UCSD-AML1 (cell line): Measurements from ENCODE around the gene H6PD.
A peak's percentile ranks its signal among the peaks of the same experiment; 100 is the strongest.
"Not testable (repeated sequence)": the region's sequence is repeated elsewhere in the genome, so short reads cannot be mapped to it uniquely, and the experiment has no call there.

Source experiments
- DNase-seq: peaks from one replicate; lab custom pipeline; 2025; ENCODE audit not compliant: unreplicated experiment; lab: John Stamatoyannopoulos, UW

H6PD gene

DNA sequence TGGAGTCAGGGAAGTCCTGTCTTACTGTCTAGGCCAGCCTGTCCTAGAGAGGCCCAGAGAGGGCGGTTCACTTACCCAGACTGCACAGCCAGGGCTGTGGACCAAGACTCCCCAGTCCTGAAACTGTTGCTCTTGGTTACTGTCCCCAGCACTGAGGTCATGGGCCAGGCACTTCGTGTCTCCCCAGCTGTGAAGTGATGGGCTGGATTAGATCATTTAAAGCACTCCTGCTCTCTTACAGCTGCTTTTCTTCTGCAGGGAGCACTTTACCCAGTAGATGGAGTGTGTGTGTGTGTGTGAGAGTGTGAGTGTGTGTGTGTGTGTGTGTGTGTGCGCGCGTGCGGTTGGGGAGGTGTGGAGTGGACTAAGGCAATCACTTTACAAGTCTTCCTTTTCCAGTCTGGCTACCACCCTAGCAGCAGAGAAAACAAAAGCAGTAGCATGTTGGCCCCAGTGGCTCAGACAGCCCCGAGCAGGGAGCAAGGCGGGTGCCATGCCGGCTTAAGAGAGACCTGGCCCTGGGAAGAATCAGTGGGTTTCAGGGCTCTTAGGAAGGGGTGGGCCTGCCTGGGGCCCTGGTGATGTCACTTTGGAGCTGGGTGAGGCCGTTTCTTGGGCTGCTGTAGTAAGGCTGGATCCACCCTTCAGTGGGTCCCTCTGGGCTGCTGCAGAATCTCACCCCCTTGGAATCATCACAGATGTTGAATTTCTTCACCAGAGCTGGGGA lies 60.5 kb downstream of the H6PD start:
- DNase-seq = peak; percentile 41

DNA sequence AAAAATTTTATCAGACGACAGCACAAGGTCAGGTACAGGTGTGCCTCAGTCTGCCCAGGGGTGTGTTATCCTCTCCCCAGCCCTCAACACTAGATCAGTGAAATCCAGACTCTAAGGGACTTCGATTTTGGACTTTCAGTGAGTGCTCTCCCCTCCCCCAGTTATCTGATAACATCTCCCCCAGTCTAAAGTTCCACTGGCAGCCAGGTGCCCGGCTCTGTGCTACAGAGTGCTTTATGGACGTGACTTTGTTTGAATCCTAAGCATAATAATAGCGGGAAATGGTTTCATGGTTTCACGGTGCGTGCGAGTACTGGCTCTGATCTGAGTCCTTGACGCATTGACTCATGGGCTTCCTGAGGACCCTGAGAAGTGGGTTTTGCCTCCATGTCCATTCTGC lies 61.3 kb downstream of the H6PD start:
- no peak for DNase-seq

DNA sequence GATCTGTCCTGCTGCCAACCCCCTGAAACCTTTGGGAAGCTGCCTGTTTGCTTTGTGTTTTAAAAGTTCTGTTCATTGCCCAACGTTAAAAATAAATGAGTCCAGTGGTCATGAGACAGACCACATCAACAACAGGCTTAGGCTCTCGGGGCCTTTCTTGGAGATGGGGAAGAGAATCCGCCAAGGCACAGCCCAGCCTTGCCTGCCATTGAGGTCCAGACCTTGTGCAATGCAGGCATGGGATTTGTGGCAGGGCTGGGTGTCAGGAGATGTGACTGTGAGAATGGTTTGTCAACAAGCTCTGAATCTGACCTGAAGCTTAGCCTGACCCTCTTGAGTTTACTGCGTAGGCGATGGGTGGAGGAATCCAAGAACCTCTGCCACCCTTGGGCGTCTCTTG lies 62.3 kb downstream of the H6PD start:
- no peak for DNase-seq

DNA sequence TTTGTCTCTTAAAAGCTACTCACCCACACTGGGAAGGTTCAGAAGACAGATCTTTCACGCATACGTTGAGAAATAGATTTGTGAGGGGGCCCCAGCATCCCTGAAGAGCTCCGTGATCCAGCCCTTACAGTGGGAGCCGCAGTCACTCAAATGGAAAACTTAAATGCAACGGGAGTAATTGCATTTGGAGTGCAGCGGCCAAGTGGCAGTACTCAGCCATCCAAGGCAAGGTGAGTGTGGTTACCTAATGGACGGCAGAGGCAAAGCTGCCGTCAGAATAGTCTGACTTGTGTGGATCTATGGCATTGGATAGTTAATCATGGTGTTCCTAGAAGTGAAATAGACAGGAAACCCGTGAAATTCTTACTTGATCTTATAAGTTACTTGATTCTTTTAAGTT lies 63.3 kb downstream of the H6PD start:
- no peak for DNase-seq

DNA sequence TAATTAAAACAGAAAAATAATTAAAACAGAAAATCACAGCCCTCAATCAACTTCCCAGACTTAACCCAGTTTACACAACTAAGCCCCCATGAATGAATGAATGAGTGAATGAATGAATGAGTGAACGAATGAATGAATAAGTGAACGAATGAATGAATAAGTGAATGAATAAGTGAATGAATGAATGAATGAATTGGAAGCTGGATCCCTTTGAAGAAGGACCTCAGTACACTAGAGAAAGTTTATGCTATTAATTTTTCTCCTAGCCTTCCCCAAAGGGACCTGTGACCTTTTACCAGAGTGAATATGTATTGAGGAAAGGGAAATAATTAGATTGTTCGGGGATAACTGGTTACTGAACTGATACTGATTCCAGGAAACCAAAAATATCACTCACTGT lies 63.7 kb downstream of the H6PD start:
- no peak for DNase-seq

DNA sequence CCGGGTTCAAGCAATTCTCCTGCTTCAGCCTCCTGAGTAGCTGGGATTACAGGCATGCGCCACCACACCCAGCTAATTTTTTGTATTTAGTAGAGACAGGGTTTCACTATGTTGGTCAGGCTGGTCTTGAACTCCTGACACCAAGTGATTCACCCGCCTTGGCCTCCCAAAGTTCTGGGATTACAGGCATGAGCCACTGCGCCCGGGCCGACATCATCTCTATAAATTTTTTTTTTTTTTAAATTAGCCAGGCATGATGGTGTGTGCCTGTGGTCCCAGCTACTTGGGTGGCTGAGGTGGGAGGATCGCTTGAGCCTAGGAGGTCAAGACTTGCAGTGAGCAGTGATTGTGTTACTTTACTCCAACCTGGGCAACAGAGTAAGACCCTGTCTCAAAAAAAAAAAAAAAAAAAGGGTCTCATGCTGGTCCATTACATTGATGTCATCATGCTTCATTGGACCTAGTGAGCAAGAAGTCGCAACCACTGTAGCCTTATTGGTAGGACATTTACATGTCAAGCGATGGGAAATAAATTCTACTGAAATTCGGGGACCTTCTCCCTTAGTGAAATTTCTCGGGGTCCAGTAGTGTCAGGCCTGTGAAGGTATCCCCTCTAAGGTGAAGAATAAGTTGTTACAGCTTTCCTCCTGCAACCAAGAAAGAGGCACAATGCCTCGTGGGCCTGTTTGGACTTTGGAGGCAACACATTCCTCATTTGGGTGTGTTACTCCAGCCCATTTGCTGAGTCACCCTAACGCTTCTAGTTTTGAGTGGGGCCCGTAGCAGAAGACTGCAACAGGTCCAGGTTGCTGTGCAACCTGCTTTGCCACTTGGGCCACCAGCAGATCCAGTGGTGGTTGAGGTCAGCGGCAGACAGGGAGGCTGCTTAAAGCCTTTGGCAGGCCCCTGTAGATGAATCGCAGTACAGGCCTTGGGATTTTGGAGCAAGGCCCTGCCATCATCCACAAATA lies 65.3 kb downstream of the H6PD start:
- DNase-seq = not testable (repeated sequence)

DNA sequence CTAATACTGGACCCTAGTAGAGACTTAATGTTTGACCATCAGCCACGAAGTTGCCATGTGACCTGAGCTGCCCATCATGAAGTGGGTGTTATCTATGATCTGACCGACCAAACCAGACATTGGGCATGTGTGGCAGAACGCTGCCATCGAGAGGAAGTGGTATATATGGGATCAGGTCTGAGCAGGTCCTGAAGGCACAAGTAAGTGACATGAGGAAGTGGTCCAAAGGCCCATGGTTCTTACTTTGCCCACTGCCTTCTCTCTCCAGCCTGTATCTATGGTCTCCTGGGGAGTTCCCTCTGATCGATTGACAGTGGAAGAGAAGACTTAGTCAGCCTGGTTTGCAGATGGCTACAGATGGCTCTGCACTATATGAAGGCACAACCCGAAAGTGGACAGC lies 66.0 kb downstream of the H6PD start:
- DNase-seq = peak; percentile 61

DNA sequence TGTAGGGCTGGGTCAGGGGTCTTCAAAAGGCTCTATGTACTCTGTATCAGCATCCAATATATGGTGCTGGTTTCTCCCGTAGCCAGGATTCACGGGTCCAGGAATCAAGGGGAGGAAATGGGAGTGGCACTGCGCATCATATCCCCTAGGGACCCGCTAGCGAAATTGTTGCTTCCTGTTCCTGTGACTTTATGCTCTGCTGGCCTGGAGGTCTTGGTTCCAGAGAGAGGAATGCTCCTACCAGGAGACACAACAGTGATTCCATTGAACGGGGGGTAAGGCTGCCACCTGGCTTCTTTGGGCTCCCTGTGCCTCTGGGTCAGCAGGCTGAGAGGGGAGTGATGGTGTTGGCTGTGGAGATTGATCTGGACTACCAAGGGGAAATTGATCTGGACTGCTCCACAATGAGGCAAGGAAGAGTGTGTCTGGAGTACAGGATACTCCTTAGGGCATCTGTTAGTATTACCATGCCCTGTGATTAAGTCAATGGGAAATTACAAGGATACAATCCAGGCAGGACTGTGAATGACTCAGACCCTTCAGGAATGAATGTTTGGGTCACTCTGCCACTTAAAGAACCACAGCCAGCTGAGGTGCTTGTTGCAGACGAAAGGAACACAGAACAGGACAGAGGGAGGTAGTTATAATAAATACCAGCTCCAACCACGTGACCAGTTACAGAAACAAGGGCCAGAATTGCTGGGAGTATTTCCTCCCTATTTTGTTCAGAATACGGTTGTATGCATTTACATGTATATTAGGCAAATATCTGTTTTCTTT lies 68.4 kb downstream of the H6PD start:
- DNase-seq = no peak

DNA sequence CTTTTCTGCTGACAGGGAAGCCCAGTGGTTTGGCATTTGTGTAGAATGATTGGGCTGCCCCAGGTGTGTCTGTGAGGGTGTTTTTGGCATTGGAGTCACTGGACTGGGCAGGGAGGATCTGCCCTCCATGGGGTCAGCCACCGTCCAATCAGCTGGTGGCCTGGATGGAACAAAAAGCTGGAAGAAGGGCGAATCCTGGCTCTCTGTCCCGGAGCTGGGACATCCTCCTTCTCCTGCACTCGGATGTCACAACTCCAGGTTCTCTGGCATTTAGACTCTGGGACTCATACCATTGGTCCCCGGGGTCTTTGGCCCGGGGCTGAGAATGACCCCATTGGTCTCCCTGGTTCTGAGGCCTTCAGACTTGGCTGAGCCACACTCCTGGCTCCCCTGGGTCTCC lies 69.3 kb downstream of the H6PD start:
- no peak for DNase-seq

DNA sequence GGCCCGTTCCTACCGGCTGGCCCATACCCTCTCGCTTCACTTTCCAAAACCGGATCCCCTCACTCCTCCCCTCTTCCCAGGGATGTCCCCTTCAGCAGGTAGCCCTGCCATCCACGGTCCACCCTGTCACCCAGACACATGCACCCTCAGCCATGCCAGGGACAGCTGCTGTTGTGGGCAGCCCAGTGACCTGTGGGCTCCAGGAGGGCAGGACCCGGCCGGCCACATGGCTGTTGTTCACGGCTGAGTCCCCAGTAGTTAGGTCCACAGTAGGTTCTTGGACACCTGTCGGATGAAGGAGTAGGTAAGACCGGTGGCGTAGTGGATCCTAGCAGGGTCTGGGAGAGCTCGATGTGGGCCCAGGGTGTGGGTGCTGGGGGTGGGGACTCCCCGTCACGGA lies 70.6 kb downstream of the H6PD start:
- no peak for DNase-seq

DNA sequence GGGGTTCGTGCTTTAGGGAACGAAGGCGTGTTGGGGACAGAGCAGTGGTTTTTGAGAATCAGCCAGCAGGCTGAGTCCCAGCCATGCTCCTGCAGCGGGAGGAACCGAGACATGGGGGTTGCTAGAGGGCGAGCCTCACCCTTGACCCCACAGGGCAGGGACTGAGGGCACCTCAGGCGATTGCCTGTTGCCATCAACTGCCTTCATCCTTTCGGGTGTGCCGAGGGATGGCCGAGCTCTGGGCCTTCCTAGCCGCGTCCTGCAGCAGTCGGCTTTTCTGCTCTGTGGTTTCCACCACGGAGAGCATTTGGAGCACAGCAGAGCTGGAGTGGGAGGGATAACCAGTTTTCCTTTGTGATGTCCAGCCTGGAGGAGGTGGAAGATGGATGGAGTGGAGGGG lies 71.4 kb downstream of the H6PD start:
- DNase-seq = no peak

DNA sequence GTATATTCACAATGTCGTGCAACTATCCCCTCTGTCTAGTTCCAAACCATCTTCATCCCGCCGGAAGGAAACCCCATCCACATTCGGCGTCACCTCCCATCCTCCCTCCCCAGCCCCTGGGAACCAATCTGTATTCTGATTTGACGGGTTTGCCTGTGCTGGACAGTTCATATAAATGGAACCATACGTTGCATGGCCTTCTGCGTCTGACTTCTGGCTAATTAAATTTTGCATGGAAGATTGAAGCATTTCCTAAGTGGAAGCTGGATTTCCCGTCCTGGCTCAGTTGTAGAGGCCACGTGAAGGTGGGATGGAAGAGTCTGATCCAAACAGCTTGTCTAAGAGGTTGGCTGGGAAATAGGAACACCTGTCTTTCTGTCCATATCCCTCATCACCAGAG lies 72.7 kb downstream of the H6PD start:
- no peak for DNase-seq

DNA sequence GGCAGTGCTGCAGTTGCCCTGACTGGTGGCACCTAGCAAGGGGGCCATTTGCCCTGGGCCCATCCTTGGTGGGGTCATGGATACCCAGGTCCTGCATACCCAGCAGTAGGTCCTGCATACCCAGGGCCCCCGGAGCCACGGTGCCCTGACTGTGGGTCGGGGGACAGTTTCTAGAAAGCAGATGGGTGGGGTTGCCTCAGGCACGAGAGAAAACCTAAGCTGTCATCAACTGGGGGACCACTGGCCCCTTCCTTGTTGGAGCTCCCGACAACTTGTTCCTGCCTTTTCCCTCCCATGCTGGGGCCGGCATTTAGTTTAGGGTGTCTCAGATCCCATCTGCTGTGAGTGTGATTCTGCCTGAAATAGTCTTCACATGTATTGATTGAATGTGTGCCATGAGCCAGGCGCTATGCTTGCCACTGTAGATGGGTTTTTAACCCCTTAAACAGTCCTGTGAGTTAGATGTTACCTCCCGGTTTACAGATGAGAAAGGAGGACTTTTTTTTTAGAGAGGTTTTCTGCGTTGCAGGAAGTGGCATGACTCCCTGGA lies 73.7 kb downstream of the H6PD start:
- DNase-seq = no peak

DNA sequence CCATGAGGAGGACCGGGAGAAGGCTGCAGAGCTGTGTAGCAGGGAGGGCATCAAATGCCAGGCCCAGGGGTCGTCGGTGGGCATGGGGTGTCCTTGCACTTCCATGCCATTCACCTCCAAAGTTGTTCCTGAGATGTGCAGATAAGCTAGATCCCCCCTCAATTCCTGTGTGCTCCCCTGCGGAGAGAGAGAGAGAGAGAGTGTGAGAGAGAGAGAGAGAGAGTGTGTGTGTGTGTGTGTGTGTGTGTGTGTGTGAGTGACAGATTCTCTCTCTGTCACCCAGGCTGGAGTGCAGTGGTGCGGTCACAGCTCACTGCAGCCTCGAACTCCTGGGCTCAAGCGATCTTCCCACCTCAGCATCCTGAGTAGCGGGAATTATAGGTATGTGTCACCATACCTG lies 74.5 kb downstream of the H6PD start:
- DNase-seq = no peak

DNA sequence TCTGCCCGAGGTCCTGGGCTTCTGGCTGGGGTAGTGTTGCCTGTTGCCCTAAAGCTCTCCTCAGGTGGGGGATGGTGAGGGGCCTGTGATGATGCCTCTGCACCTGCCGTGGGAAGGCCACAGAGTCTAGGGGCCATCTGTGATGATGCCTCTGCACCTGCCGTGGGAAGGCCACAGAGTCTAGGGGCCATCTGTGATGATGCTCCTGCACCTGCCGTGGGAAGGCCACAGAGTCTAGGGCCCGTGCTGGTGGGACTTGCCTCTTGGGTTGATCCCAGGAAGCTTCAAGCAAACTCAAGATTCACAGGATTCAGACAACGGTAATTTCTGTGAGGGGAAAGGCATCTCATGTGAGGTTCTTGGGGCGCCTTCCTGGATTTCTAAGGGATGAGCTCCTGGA lies 75.4 kb downstream of the H6PD start:
- no peak for DNase-seq

DNA sequence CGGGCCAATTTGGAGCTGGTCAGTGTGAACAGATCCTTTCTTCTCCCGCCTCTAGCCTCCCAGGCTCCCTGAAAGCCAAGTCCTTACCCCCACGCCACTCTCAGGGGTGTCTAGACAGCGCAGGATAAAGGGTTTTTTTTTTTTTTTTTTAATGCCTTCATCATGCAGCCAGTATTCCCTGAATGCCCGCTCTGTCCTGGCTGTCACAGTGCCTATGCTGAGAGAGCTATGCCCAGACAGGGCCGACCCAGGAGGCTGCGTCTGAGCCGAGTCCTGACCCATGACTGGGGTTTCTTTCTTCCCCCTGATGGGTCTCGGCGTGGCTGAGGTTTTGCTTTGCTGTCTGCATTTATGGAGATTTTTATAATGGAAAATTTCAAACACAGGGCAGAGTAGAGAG lies 76.5 kb downstream of the H6PD start:
- DNase-seq = no peak

DNA sequence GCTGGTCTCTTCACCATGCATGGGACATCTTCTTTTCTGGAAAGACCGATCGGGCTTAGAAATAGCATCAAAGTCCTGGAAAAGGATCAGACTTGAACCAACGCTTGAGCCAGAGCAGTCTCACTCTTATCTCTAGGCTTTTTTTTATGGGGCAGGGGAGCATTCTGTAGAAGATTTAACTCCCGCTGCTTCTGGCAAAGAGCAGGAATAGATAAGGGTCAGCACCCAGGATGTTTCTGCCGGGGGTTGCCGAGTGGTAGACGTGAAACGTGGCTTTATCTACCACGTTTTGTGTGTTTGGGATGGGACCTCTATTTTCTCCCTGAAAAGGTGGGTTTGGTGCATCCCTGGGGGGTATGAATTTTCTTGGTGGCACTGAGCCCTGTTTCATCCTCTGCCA lies 76.9 kb downstream of the H6PD start:
- DNase-seq = no peak

DNA sequence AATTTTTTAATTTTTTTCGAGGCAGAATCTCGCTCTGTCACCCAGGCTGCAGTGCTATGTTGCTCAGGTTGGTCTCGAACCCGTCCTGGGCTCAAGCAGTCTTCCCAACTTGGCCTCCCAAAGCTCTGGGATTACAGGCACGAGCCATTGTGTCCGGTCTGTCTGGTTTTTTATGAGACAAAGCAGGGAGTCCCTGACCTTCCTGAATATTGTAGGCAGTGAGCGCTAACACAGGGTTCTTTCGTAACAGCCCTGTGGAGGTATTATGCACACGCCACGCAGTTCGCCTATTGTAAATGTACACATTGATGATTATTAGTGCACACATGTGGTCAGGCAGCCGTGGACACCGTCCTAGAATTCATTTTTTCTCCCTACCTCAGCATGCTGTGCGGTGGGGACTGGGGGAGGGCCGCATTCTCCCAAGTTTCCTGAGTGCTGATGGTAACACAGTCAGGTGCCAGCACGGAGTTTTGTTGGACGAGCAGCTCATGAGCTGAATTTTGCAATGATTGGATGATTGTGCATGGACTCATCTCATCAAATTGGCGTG lies 77.7 kb downstream of the H6PD start:
- no peak for DNase-seq

DNA sequence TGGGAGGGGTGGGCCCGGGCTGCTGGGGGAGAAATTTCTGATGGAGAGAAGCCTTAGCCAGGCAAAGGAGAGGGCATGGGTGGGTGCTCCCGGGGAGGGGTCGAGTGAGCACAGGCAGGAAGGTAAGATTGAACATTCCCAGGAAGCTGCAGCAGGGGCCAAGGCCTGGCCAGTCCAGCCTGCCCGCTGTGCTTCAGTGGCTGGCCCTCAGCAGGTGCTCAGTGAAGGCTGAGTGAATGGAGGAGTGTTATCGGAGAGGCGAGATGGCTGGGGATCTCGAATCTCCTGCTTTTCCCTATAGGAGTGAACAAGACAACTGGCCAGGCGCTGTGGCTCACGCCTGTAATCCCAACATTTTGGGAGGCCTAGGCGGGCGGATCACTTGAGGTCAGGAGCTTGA lies 79.0 kb downstream of the H6PD start:
- no peak for DNase-seq

DNA sequence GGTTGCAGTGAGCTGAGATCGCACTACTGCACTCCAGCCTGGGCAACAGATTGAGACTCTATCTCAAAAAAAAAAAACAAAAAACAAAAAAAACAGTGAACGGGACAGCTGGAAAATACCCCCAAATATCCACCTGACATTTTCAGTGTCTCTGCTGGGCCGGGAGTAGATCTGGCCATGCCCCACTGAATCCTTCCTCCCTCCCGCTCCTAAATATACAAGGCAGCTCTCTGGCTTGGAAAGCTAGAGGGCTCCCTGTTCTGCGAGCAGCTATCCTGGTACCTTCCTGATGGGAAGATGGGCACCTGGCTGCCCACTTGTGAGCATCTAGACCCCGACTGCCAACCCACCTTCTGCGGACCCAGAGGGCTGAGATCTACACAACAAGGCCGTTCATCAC lies 79.5 kb downstream of the H6PD start:
- no peak for DNase-seq
